HEK293 (cell line): ENCODE measurements around the gene GCDH.
A peak's percentile ranks its signal among the peaks of the same experiment; 100 is the strongest.

Source experiments
- AEBP2 ChIP-seq: fragments of 450-650 bp; formaldehyde crosslinking; IDR thresholded peaks from 2 replicates; pipeline ENCODE4 v1.5.1; 2016; ENCODE audit warnings: missing biosample characterization, missing genetic modification characterization, borderline replicate concordance
- ELK4 ChIP-seq: IDR thresholded peaks from 2 replicates; pipeline ENCODE4 v1.6.1; 2011; ENCODE audit warnings: mild to moderate bottlenecking, low read depth, low read length, borderline replicate concordance
- FEZF1 ChIP-seq: fragments of 450-650 bp; formaldehyde crosslinking; IDR thresholded peaks from 2 replicates; pipeline ENCODE4 v1.5.1; 2016; ENCODE audit warnings: missing biosample characterization, missing genetic modification characterization
- GLI4 ChIP-seq: fragments of 450-650 bp; formaldehyde crosslinking; IDR thresholded peaks from 2 replicates; pipeline ENCODE4 v1.5.1; 2016; ENCODE audit warnings: missing biosample characterization, missing genetic modification characterization
- GLIS1 ChIP-seq: fragments of 450-650 bp; formaldehyde crosslinking; IDR thresholded peaks from 2 replicates; pipeline ENCODE4 v1.5.1; 2016; ENCODE audit warnings: missing biosample characterization, missing genetic modification characterization
- GLIS2 ChIP-seq: fragments of 450-650 bp; formaldehyde crosslinking; IDR thresholded peaks from 2 replicates; pipeline ENCODE4 v1.5.1; 2016; ENCODE audit warnings: missing biosample characterization, missing genetic modification characterization
- KLF17 ChIP-seq: fragments of 450-650 bp; formaldehyde crosslinking; IDR thresholded peaks from 2 replicates; pipeline ENCODE4 v1.5.1; 2016; ENCODE audit warnings: missing biosample characterization, missing genetic modification characterization
- MEIS1 ChIP-seq: sonication (generic); formaldehyde crosslinking; IDR thresholded peaks from 2 replicates; pipeline ENCODE4 v1.8.1; 2022; ENCODE audit warnings: missing genetic modification reagents, mild to moderate bottlenecking, borderline replicate concordance
- SP3 ChIP-seq: fragments of 450-650 bp; formaldehyde crosslinking; IDR thresholded peaks from 2 replicates; pipeline ENCODE4 v1.5.1; 2016; ENCODE audit warnings: missing biosample characterization, missing genetic modification characterization
- TSHZ1 ChIP-seq: fragments of 450-650 bp; formaldehyde crosslinking; IDR thresholded peaks from 2 replicates; pipeline ENCODE4 v1.5.1; 2016; ENCODE audit warnings: missing biosample characterization, missing genetic modification characterization, borderline replicate concordance
- ZBTB17 ChIP-seq: fragments of 450-650 bp; formaldehyde crosslinking; IDR thresholded peaks from 2 replicates; pipeline ENCODE4 v1.5.1; 2016; ENCODE audit warnings: missing biosample characterization, missing genetic modification characterization
- ZBTB26 ChIP-seq: fragments of 450-650 bp; formaldehyde crosslinking; optimal IDR thresholded peaks from 2 replicates; pipeline ENCODE3; 2016; ENCODE audit warnings: missing biosample characterization, mild to moderate bottlenecking, missing genetic modification characterization
- ZBTB48 ChIP-seq: fragments of 450-650 bp; formaldehyde crosslinking; IDR thresholded peaks from 2 replicates; pipeline ENCODE4 v1.5.1; 2016; ENCODE audit warnings: missing biosample characterization, missing genetic modification characterization
- ZEB2 ChIP-seq: fragments of 450-650 bp; formaldehyde crosslinking; IDR thresholded peaks from 2 replicates; pipeline ENCODE4 v1.5.1; 2016; ENCODE audit warnings: missing biosample characterization, missing genetic modification characterization
- ZFHX2 ChIP-seq: fragments of 450-650 bp; formaldehyde crosslinking; conservative IDR thresholded peaks from 2 replicates; pipeline ENCODE4 v1.5.1; 2016; ENCODE audit warnings: missing biosample characterization, missing genetic modification characterization
- ZIC2 ChIP-seq: fragments of 450-650 bp; formaldehyde crosslinking; IDR thresholded peaks from 2 replicates; pipeline ENCODE4 v1.5.1; 2016; ENCODE audit warnings: missing biosample characterization, missing genetic modification characterization
- ZNF140 ChIP-seq: fragments of 450-650 bp; formaldehyde crosslinking; IDR thresholded peaks from 2 replicates; pipeline ENCODE4 v1.5.1; 2016; ENCODE audit warnings: missing biosample characterization, missing genetic modification characterization
- ZNF155 ChIP-seq: fragments of 450-650 bp; formaldehyde crosslinking; IDR thresholded peaks from 2 replicates; pipeline ENCODE4 v1.5.1; 2016; ENCODE audit warnings: missing biosample characterization, missing genetic modification characterization
- ZNF169 ChIP-seq: fragments of 450-650 bp; formaldehyde crosslinking; IDR thresholded peaks from 2 replicates; pipeline ENCODE4 v1.5.1; 2016; ENCODE audit warnings: missing biosample characterization, missing genetic modification characterization
- ZNF214 ChIP-seq: fragments of 450-650 bp; formaldehyde crosslinking; IDR thresholded peaks from 2 replicates; pipeline ENCODE4 v1.5.1; 2017; ENCODE audit warnings: missing biosample characterization, mild to moderate bottlenecking, missing genetic modification characterization, borderline replicate concordance
- ZNF221 ChIP-seq: fragments of 450-650 bp; formaldehyde crosslinking; IDR thresholded peaks from 2 replicates; pipeline ENCODE4 v1.5.1; 2017; ENCODE audit warnings: missing biosample characterization, missing genetic modification characterization, borderline replicate concordance
- ZNF23 ChIP-seq: fragments of 450-650 bp; formaldehyde crosslinking; IDR thresholded peaks from 2 replicates; pipeline ENCODE4 v1.5.1; 2016; ENCODE audit warnings: missing biosample characterization, missing genetic modification characterization, borderline replicate concordance
- ZNF274 ChIP-seq, 2 experiments: fragments of 200-500 bp in 1 of 2; fragments of 450-650 bp in 1 of 2; sonication (Bioruptor generic) in 1 of 2; formaldehyde crosslinking in 1 of 2; IDR thresholded peaks; 2 replicates each; pipeline versions ENCODE4 v1.5.1 to v1.6.1; 2014 to 2016; ENCODE audit warnings: borderline replicate concordance in 1 of 2, inconsistent platforms in 1 of 2, low read length in 1 of 2, missing biosample characterization in 1 of 2, missing genetic modification characterization in 1 of 2
- ZNF292 ChIP-seq: fragments of 450-650 bp; formaldehyde crosslinking; IDR thresholded peaks from 2 replicates; pipeline ENCODE4 v1.5.1; 2016; ENCODE audit warnings: low read depth, missing biosample characterization, missing genetic modification characterization, borderline replicate concordance
- ZNF473 ChIP-seq: fragments of 450-650 bp; formaldehyde crosslinking; IDR thresholded peaks from 2 replicates; pipeline ENCODE4 v1.5.1; 2017; ENCODE audit warnings: missing biosample characterization, missing genetic modification characterization
- ZNF501 ChIP-seq: fragments of 450-650 bp; formaldehyde crosslinking; IDR thresholded peaks from 2 replicates; pipeline ENCODE4 v1.5.1; 2016; ENCODE audit warnings: missing biosample characterization, missing genetic modification characterization
- ZNF555 ChIP-seq: fragments of 450-650 bp; formaldehyde crosslinking; conservative IDR thresholded peaks from 2 replicates; pipeline ENCODE4 v1.5.1; 2017; ENCODE audit warnings: missing biosample characterization, mild to moderate bottlenecking, missing genetic modification characterization, inconsistent platforms
- ZNF560 ChIP-seq: fragments of 450-650 bp; formaldehyde crosslinking; IDR thresholded peaks from 2 replicates; pipeline ENCODE4 v1.5.1; 2017; ENCODE audit warnings: missing biosample characterization, missing genetic modification characterization, borderline replicate concordance
- ZNF600 ChIP-seq: fragments of 450-650 bp; formaldehyde crosslinking; IDR thresholded peaks from 2 replicates; pipeline ENCODE4 v1.5.1; 2016; ENCODE audit warnings: missing biosample characterization, missing genetic modification characterization
- ZNF792 ChIP-seq: fragments of 450-650 bp; formaldehyde crosslinking; IDR thresholded peaks from 2 replicates; pipeline ENCODE4 v1.5.1; 2016; ENCODE audit warnings: missing biosample characterization, missing genetic modification characterization
- ZSCAN16 ChIP-seq: fragments of 450-650 bp; formaldehyde crosslinking; IDR thresholded peaks from 2 replicates; pipeline ENCODE4 v1.5.1; 2016; ENCODE audit warnings: missing biosample characterization, missing genetic modification characterization

Gene GCDH

GRCh38 chr19:12881172-12881808 is 9.7 kb upstream of the GCDH start, which contains the start of gene DNASE2 (continued):
- TF ChIP-seq ZNF274 (IDR thresholded peaks at IDR 0.05; ENCODE audit: low read length) (no peak), ZNF274 (tag by site-specific recombination; IDR thresholded peaks at IDR 0.05; ENCODE audit: borderline replicate concordance) (no peak), ZNF169 (tag by site-specific recombination) (no peak), FEZF1 (tag by site-specific recombination) (no peak), AEBP2 (tag by site-specific recombination) (no peak), ZNF23 (tag by site-specific recombination) (no peak), KLF17 (tag by site-specific recombination) (peak; percentile 19; the same call in 1 of the 2 replicates), ZNF555 (no peak), SP3 (tag by site-specific recombination) (peak; percentile 73), ZSCAN16 (tag by site-specific recombination) (no peak), ZNF501 (tag by site-specific recombination) (no peak), ZNF792 (tag by site-specific recombination) (no peak), ELK4 (no peak), GLI4 (tag by site-specific recombination) (no peak), ZNF155 (tag by site-specific recombination) (no peak), ZBTB26 (peak; percentile 49), ZNF292 (tag by site-specific recombination) (no peak), ZNF221 (tag by site-specific recombination) (no peak), ZNF214 (no peak), ZEB2 (tag by site-specific recombination) (peak; percentile 90), TSHZ1 (tag by site-specific recombination) (no peak), ZBTB48 (peak; percentile 27; the same call in 1 of the 2 replicates), ZFHX2 (tag by site-specific recombination) (peak; percentile 72), ZBTB17 (tag by site-specific recombination) (0 out of 2 replicates have a peak, but pooled peaks have one; percentile 64), ZNF560 (tag by site-specific recombination) (no peak), GLIS1 (tag by site-specific recombination) (peak; percentile 96), MEIS1 (CRISPR knock-in tag) (no peak), ZNF473 (tag by site-specific recombination) (no peak), ZNF600 (tag by site-specific recombination) (peak; percentile 8), ZIC2 (tag by site-specific recombination) (peak; percentile 100), ZNF140 (tag by site-specific recombination) (no peak), GLIS2 (tag by site-specific recombination) (peak; percentile 72)
